Adrenal gland (tissue), 5 donors: ENCODE data around the gene MYO1B.

Source experiments
- POLR2A ChIP-seq, 2 donors: fragments of 450-650 bp; IDR thresholded peaks; one replicate each; pipeline ENCODE4 v1.6.1; 2017; ENCODE audit warnings: antibody characterized with exemption in 2 of 2, mild to moderate bottlenecking in 2 of 2, moderate library complexity in 1 of 2
- TF ChIP-seq, protein P1 (sequence below), 6 experiments: fragments of 450-650 bp in 4 of 6; fragments of 200-600 bp in 2 of 6; sonication (generic) in 1 of 6; IDR thresholded peaks; 1 replicate in 5 of 6; 2 replicates in 1 of 6; pipeline versions ENCODE4 v1.5.1 to v1.8.0; 2016 to 2021; ENCODE audit warnings: antibody characterized with exemption in 6 of 6, mild to moderate bottlenecking in 2 of 6, moderate library complexity in 1 of 6
- donor health status: DM: no; HTN: no; CAD: no.

GRCh38 chr2:191351298-191351697, 106.1 kb downstream of the MYO1B start:
- TF ChIP-seq, protein P1, sequence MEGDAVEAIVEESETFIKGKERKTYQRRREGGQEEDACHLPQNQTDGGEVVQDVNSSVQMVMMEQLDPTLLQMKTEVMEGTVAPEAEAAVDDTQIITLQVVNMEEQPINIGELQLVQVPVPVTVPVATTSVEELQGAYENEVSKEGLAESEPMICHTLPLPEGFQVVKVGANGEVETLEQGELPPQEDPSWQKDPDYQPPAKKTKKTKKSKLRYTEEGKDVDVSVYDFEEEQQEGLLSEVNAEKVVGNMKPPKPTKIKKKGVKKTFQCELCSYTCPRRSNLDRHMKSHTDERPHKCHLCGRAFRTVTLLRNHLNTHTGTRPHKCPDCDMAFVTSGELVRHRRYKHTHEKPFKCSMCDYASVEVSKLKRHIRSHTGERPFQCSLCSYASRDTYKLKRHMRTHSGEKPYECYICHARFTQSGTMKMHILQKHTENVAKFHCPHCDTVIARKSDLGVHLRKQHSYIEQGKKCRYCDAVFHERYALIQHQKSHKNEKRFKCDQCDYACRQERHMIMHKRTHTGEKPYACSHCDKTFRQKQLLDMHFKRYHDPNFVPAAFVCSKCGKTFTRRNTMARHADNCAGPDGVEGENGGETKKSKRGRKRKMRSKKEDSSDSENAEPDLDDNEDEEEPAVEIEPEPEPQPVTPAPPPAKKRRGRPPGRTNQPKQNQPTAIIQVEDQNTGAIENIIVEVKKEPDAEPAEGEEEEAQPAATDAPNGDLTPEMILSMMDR (IDR thresholded peaks at IDR 0.05), result no peak
- TF ChIP-seq POLR2A (IDR thresholded peaks at IDR 0.05), result no peak
